Activated T-helper 2 cell treated with anti-CD3 and anti-CD28 coated beads, Interferon-gamma antibody, Interleukin-2, Interleukin-4, amounts not matched to agents 10 μg/mL and 5 μg/mL and 100 μg/mL, durations not matched to agents 14 hours and 24 hours and 36 hours (primary cell): Measurements from ENCODE around the gene AIFM3. TPM values are rescaled to one million over a fixed set of nuclear protein-coding genes. Genes with fewer than 3 reads are reported as not detected.

Experiments used
- DNase-seq: peaks from one replicate; pipeline ENCODE4 v3.0.0; 2021; ENCODE audit warnings: low spot score
- H3K27ac Mint-ChIP-seq: one replicate; pipeline ENCODE4 v1.8.0; 2021; ENCODE audit warnings: mixed read lengths
- H3K27me3 Mint-ChIP-seq: one replicate; pipeline ENCODE4 v1.8.0; 2021; ENCODE audit warnings: low read depth, mixed read lengths
- H3K36me3 Mint-ChIP-seq: one replicate; pipeline ENCODE4 v1.8.0; 2021; ENCODE audit warnings: low read depth, mixed read lengths
- H3K4me1 Mint-ChIP-seq: one replicate; pipeline ENCODE4 v1.8.0; 2021; ENCODE audit warnings: low read depth, mixed read lengths
- H3K4me3 Mint-ChIP-seq: one replicate; pipeline ENCODE4 v1.8.0; 2021; ENCODE audit warnings: low read depth, mild to moderate bottlenecking, moderate library complexity, mixed read lengths
- H3K9me3 Mint-ChIP-seq: one replicate; pipeline ENCODE4 v1.8.0; 2021; ENCODE audit warnings: mixed read lengths
- intact Hi-C: fragments of 100-400 bp; cut with micrococcal nuclease; formaldehyde crosslinking; loops from one replicate; pipeline ENCODE4 v1.15.1; 2023
- total RNA-seq: library from RNA; stranded (reverse); gene quantifications from 2 replicates; pipeline ENCODE4 v1.2.3, GENCODE V29; 2022

Gene AIFM3
- total RNA-seq, 1 donor from 2014 or later: 0.23 TPM

DNA sequence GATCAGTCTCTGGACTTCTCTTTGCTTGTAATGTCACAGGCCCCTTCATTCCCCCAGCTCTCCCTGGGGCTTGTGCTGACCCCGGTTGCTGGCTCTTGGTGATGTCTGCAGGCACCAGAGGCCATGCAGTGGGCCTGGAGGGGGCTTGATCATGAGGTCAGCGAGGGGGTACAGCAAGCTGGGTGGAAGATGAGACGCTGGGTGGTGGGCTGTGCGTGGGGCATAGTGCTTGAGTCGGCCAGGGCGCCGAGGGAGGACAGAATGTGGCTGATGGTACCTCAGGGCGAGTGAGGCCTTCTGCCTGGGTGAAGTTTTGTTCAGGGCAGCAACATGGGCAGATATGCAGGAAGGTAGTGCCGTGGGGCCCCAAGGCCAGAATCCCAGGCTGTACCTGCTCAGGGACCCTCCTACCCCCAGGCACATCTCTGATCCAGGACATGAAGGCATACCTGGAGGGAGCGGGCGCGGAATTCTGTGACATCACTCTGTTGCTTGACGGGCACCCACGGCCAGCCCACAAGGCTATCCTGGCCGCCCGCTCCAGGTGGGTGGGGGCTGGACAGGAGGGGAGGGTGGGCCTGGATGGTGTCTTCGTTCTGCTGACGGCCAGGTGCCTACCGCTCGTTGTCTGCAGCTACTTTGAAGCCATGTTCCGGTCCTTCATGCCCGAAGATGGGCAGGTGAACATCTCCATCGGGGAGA, 28.4 kb downstream of the AIFM3 start:
- H3K36me3 Mint-ChIP-seq: peaks cover 31% of the 10 kb centered on the region
- peaks cover 4% of the 10 kb centered on the region for H3K4me1 Mint-ChIP-seq
- H3K9me3 Mint-ChIP-seq: no peaks in the 10 kb centered on the region
- H3K27me3 Mint-ChIP-seq: no peaks in the 10 kb centered on the region
- no peak overlapping the region for H3K4me3 Mint-ChIP-seq
- no peak for DNase-seq
- intact Hi-C loops: no loop called here
- H3K27ac Mint-ChIP-seq: no peak overlapping the region

DNA sequence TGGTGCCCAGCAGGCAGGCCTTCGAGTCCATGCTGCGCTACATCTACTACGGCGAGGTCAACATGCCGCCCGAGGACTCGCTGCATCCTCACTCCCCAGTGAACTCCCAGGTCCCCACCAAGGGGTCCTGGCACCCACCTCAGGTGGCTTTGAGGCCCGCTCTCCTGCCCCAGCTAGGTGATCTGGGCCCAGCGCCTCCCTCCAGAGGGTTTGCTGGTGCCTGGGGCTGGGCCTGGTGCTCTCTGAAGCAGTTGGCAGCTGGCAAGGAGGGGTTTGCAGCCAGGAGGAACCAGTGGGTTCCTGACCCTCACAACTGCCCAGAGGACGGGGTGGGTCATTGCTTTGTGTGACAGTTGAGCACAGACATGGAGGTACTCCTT, 29.0 kb downstream of the AIFM3 start:
- Mint-ChIP-seq H3K4me3 (no peak overlapping the region), H3K4me1 (peaks cover 6% of the 10 kb centered on the region), H3K27me3 (no peaks in the 10 kb centered on the region), H3K36me3 (peaks cover 28% of the 10 kb centered on the region), H3K27ac (no peak overlapping the region), H3K9me3 (no peaks in the 10 kb centered on the region)
- intact Hi-C loops: no loop called here
- DNase-seq: no peak

DNA sequence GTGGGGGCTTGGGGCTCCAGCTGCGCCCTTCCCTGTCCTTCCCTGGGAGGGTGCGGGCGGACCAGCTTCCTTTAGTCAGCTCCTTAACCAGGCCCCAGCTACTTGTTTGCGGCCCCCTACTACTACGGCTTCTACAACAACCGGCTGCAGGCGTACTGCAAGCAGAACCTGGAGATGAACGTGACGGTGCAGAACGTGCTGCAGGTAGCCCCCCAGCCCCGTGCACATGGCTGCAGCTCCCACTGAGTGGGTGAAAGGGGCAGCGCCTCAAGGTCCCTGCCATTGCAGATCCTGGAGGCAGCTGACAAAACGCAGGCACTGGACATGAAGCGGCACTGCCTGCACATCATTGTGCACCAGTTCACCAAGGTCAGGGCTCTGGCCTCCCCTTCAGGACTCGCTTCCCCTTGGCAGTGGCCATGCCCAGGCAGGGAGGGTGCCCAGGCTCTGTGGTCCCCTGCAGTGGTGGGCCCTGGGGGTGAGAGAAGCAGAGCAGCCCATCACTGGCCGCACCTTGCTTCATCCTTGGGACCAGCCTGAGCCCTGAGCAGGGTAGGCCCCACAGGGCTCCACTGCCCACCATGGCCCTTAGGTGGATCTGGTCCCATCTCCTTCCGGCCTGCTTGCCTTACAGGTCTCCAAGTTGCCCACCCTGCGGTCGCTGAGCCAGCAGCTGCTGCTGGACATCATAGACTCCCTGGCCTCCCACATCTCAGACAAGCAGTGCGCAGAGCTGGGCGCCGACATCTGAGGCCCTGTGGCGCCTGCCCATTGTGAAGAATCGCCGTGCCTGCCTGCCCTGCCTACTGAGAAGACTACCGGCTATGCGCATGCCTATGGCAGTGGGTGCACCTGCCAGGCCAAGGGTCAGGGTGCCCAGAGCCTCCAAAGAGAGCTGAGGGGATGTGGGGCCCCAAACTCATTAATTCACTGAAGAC, 29.8 kb downstream of the AIFM3 start:
- Mint-ChIP-seq H3K9me3 (no peaks in the 10 kb centered on the region), H3K36me3 (peaks cover 32% of the 10 kb centered on the region), H3K27ac (no peak overlapping the region), H3K4me3 (no peak overlapping the region), H3K27me3 (no peaks in the 10 kb centered on the region), H3K4me1 (peaks cover 10% of the 10 kb centered on the region)
- intact Hi-C loops: no loop called here
- DNase-seq: no peak

DNA sequence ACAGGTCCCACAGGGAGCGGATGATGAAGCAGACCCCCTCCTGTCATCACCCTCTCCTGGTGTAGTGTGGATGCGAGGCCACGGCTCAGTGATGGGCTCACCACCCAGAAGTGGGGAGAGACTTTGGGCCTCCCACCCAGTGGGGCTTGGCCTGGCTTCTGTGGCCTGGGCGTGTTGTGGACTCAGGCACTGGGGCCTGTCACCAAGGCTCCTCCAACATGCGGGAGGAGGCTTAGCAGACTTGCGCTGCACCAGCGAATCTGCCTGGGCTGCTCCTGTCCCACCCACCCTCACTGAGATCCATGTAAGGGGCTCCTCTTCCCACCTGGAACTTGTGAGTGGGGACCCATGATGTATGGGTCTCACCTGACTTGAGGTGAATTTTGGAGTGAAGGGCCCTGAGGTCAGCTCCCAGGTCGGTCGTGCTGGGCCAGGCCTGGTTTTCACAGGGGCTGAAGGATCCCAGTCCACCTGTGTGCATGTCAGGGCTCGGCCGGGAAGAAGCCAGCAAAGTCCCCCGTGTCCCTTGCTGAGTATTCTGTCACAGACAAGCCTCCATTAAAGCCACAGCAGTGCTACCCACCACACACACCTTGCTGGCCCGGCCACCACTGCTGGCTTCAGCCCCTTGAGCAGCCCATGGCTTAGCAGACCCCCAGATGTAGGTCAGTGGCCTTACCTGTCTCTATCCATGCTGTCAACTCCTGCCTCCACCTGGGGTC, 30.6 kb downstream of the AIFM3 start:
- no peaks in the 10 kb centered on the region for H3K27me3 Mint-ChIP-seq
- H3K4me3 Mint-ChIP-seq: no peak overlapping the region
- H3K27ac Mint-ChIP-seq: no peak overlapping the region
- intact Hi-C loops: no loop called here
- no peaks in the 10 kb centered on the region for H3K9me3 Mint-ChIP-seq
- DNase-seq: no peak
- peaks cover 10% of the 10 kb centered on the region for H3K4me1 Mint-ChIP-seq
- H3K36me3 Mint-ChIP-seq: peaks cover 32% of the 10 kb centered on the region

DNA sequence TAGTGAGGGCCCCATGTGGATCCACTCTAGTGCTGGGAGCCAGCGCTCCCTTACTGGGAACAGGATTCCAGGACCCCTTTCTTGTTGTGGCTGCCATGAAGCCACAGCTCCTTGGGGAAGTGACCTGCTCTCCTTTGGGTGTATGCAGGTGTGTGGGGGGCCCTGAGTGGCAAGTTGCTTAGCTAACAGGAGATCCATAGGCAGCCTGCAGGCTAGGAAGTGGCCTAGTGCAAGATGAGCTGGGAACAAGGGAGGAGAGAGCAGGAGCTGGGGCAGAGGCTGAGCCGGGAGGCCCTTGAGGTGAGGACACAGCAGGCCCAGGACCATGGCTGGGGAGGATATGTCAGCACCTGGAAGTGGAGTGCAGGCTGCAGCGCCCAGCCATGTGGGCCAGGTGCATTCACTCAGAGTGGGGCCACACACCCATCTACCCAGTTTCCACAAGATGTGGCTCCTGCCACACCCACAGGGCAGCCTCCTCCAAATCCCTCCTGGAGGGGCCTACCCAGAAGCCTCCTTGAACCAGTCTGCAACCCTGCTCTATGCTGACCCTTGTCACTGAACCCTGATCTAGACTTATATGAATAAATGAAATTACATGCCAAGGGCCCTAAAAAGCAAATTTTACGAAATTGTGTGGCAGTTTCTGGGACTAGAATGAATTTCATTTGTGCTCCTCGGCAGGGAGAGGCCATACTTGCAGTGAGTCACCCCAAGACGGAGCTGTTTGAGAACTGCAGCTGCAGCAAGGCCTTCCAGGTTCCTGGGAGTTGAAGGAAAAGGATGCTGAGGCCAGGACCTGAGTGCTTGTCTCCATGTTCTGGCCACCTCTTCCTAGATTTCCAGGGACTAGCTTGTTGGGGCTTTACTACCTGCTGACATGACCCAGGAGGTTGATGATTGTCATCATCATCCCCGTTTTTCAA, 31.6 kb downstream of the AIFM3 start:
- intact Hi-C loops: no loop called here
- Mint-ChIP-seq H3K27me3 (no peaks in the 10 kb centered on the region), H3K9me3 (no peaks in the 10 kb centered on the region), H3K36me3 (peaks cover 29% of the 10 kb centered on the region), H3K27ac (no peak overlapping the region), H3K4me1 (peaks cover 15% of the 10 kb centered on the region), H3K4me3 (no peak overlapping the region)
- no peak for DNase-seq

GRCh38 chr22:20999350-21000206, 32.5 kb downstream of the AIFM3 start:
- no peaks in the 10 kb centered on the region for H3K9me3 Mint-ChIP-seq
- peaks cover 15% of the 10 kb centered on the region for H3K4me1 Mint-ChIP-seq
- no peak overlapping the region for H3K27ac Mint-ChIP-seq
- DNase-seq: no peak
- intact Hi-C loops: loop anchor here (2.0 to 5.0 kb wide), 3 partner anchors 82 to 882 kb away; partner anchors contain the start of genes CRKL, PI4KA, RANBP1 and SNAP29
- no peaks in the 10 kb centered on the region for H3K27me3 Mint-ChIP-seq
- peaks cover 29% of the 10 kb centered on the region for H3K36me3 Mint-ChIP-seq
- peak overlapping the region; percentile 95 for H3K4me3 Mint-ChIP-seq

GRCh38 chr22:21000207-21000986, 33.3 kb downstream of the AIFM3 start:
- DNase-seq: no peak
- intact Hi-C loops: loop anchor here (2.0 to 5.0 kb wide), 3 partner anchors 83 to 883 kb away; partner anchors contain the start of genes CRKL, PI4KA, RANBP1 and SNAP29
- H3K4me3 Mint-ChIP-seq: peak overlapping the region; percentile 95
- peaks cover 27% of the 10 kb centered on the region for H3K36me3 Mint-ChIP-seq
- H3K27me3 Mint-ChIP-seq: no peaks in the 10 kb centered on the region
- H3K27ac Mint-ChIP-seq: peak overlapping the region; percentile 98
- peaks cover 15% of the 10 kb centered on the region for H3K4me1 Mint-ChIP-seq
- no peaks in the 10 kb centered on the region for H3K9me3 Mint-ChIP-seq

GRCh38 chr22:21000987-21001600, 34.0 kb downstream of the AIFM3 start:
- peaks cover 15% of the 10 kb centered on the region for H3K4me1 Mint-ChIP-seq
- H3K27me3 Mint-ChIP-seq: no peaks in the 10 kb centered on the region
- peak overlapping the region; percentile 95 for H3K4me3 Mint-ChIP-seq
- H3K36me3 Mint-ChIP-seq: peaks cover 26% of the 10 kb centered on the region
- H3K9me3 Mint-ChIP-seq: no peaks in the 10 kb centered on the region
- peak overlapping the region; percentile 98 for H3K27ac Mint-ChIP-seq
- DNase-seq: no peak
- intact Hi-C loops: loop anchor here (2.0 to 5.0 kb wide), 3 partner anchors 84 to 884 kb away; partner anchors contain the start of genes CRKL, PI4KA, RANBP1 and SNAP29

GRCh38 chr22:21001601-21002325, 34.7 kb downstream of the AIFM3 start, which contains the start of gene THAP7:
Gene THAP7 (minus strand): TSS chr22:21002118. CDS start chr22:21001911, 207 bp downstream.
- intact Hi-C loops: loop anchor here (1.0 to 5.0 kb wide), 4 partner anchors 13 to 884 kb away; partner anchors contain the start of genes CRKL, PI4KA, RANBP1 and SNAP29
- H3K27me3 Mint-ChIP-seq: no peaks in the 10 kb centered on the region
- DNase-seq: peak; percentile 95
- H3K27ac Mint-ChIP-seq: peak within 1 kb of the TSS; percentile 98
- peaks cover 15% of the 10 kb centered on the region for H3K4me1 Mint-ChIP-seq
- peaks cover 26% of the 10 kb centered on the region for H3K36me3 Mint-ChIP-seq
- no peaks in the 10 kb centered on the region for H3K9me3 Mint-ChIP-seq
- H3K4me3 Mint-ChIP-seq: peak within 1 kb of the TSS; percentile 95

- no peak overlapping the region for H3K27ac Mint-ChIP-seq
- intact Hi-C loops: loop anchor here (5.0 kb wide), 2 partner anchors 86 to 886 kb away; partner anchors contain the start of genes CRKL, RANBP1 and TRMT2A
- peaks cover 17% of the 10 kb centered on the region for H3K36me3 Mint-ChIP-seq
- no peaks in the 10 kb centered on the region for H3K27me3 Mint-ChIP-seq
- no peaks in the 10 kb centered on the region for H3K9me3 Mint-ChIP-seq
- peak overlapping the region; percentile 95 for H3K4me3 Mint-ChIP-seq
- DNase-seq: no peak
- peaks cover 15% of the 10 kb centered on the region for H3K4me1 Mint-ChIP-seq
Measured at GRCh38 chr22:21003782-21004181, 36.7 kb downstream of the AIFM3 start.
